ENCODE results near the gene CDKN2C. TPM values are rescaled to one million over a fixed set of nuclear protein-coding genes. Genes with fewer than 3 reads are reported as not detected.

The CDKN2C gene
- total and polyA plus RNA-seq, 2 donors (not counting 1 experiment from before 2014, with no cell fraction given) = 24.4 to 31.5 TPM

DNA sequence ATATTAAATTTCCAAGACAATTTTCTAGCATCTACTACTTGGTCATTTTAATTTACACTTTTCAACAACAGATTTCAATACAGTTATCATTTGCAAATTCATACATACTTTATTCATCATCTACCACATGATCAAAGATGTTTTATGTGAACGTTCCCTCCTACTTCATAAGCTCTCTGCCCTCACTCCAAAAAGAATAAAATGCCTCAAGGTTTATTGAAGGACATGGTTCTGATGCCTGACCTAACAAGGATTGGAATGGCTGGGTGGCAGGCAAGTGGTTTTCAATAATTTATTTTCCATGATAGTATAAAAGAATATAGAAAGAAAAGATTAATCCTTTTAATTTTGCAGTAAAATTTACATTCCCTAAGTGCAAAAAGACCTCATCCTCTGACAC, 5.4 kb downstream of the CDKN2C start:
- Histone ChIP-seq H3K36me3 (ENCODE audit: control insufficient read depth, insufficient read depth, low read length) (no peaks in the 10 kb centered on the region), H3K9me3 (ENCODE audit: control insufficient read depth, insufficient read depth, low read depth, low read length) (no peaks in the 10 kb centered on the region), H3K9ac (ENCODE audit: insufficient read depth, low read length) (no peak overlapping the region), H4K20me1 (ENCODE audit: control insufficient read depth, extremely low read depth, insufficient read depth, low read length) (no peaks in the 10 kb centered on the region), H2AFZ (ENCODE audit: low read length) (no peak overlapping the region), H3K79me2 (ENCODE audit: control insufficient read depth, insufficient read depth, low read length) (peaks cover 67% of the 10 kb centered on the region), H3K27me3 (ENCODE audit: control insufficient read depth, insufficient read depth, low read length) (no peaks in the 10 kb centered on the region), H3K4me3 (replicated peaks in 1 of 4; ENCODE audit: control extremely low read depth in 1 of 4, insufficient read depth in 1 of 4, low read depth in 3 of 4, low read length in 4 of 4) (no peak overlapping the region), H3K4me1 (ENCODE audit: control insufficient read depth, extremely low read depth, insufficient read depth, low read length) (no peaks in the 10 kb centered on the region), H3K27ac (ENCODE audit: insufficient read depth, low read length) (no peak overlapping the region), H3K4me2 (ENCODE audit: extremely low read depth, insufficient read depth, low read length) (no peak overlapping the region)
- TF ChIP-seq, protein P1, sequence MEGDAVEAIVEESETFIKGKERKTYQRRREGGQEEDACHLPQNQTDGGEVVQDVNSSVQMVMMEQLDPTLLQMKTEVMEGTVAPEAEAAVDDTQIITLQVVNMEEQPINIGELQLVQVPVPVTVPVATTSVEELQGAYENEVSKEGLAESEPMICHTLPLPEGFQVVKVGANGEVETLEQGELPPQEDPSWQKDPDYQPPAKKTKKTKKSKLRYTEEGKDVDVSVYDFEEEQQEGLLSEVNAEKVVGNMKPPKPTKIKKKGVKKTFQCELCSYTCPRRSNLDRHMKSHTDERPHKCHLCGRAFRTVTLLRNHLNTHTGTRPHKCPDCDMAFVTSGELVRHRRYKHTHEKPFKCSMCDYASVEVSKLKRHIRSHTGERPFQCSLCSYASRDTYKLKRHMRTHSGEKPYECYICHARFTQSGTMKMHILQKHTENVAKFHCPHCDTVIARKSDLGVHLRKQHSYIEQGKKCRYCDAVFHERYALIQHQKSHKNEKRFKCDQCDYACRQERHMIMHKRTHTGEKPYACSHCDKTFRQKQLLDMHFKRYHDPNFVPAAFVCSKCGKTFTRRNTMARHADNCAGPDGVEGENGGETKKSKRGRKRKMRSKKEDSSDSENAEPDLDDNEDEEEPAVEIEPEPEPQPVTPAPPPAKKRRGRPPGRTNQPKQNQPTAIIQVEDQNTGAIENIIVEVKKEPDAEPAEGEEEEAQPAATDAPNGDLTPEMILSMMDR (conservative IDR thresholded peaks at IDR 0.05 in 1 of 2, IDR thresholded peaks at IDR 0.05 in 1 of 2; ENCODE audit: low read depth in 1 of 2, low read length in 2 of 2) = no peak
- TF ChIP-seq EZH2 (IDR thresholded peaks at IDR 0.05; ENCODE audit: low read length, missing control alignments) = no peak
- DNase-seq (ENCODE audit: low read depth in 2 of 2) = no peak

DNA sequence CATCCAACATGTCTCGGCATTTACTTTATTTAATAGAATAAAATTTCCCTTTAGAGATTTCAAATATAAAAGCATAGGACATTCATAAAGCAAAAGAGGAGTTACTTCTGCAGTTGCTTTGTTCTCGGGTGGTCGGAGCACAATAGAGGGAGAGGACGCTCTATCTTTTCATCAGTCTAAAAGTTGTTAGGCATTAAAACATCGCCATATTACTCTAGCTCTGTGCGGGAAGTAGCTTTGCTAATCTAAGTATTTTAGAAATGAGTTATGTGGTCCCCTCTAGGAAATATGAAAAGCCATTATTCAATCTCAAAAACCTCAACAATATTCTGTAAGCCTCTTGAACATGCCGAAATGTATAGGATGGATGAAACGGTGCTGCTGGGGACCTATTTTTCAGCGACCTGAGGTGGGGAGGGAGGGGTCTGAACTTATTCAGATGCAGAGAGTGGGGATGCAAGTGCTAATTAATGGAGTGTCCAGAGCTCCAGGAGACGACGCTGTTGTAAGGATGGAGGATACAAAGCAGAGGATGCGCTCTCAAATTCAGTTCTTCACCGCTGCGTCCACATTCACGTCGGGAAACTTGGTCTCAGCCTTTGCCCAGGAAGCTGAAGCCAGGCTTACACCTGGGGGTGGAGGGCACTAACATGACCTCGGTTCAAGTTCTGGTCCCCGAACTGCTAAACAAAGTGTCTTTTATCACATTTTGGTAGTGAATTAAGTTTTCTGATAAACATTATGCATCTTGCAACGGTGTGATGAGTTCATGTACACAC, 6.3 kb downstream of the CDKN2C start:
- no peak overlapping the region for H3K9ac ChIP-seq (ENCODE audit: insufficient read depth, low read length)
- TF ChIP-seq, protein P1 (conservative IDR thresholded peaks at IDR 0.05 in 1 of 2, IDR thresholded peaks at IDR 0.05 in 1 of 2; ENCODE audit: low read depth in 1 of 2, low read length in 2 of 2) = no peak
- no peak for TF ChIP-seq EZH2 (IDR thresholded peaks at IDR 0.05; ENCODE audit: low read length, missing control alignments)
- H3K4me3 ChIP-seq (replicated peaks in 1 of 4; ENCODE audit: control extremely low read depth in 1 of 4, insufficient read depth in 1 of 4, low read depth in 3 of 4, low read length in 4 of 4) = peak overlapping the region; percentile 58 to 75 (median 68)
- no peaks in the 10 kb centered on the region for H4K20me1 ChIP-seq (ENCODE audit: control insufficient read depth, extremely low read depth, insufficient read depth, low read length)
- no peaks in the 10 kb centered on the region for H3K9me3 ChIP-seq (ENCODE audit: control insufficient read depth, insufficient read depth, low read depth, low read length)
- peaks cover 63% of the 10 kb centered on the region for H3K79me2 ChIP-seq (ENCODE audit: control insufficient read depth, insufficient read depth, low read length)
- no peaks in the 10 kb centered on the region for H3K27me3 ChIP-seq (ENCODE audit: control insufficient read depth, insufficient read depth, low read length)
- no peaks in the 10 kb centered on the region for H3K4me1 ChIP-seq (ENCODE audit: control insufficient read depth, extremely low read depth, insufficient read depth, low read length)
- peak in 1 of 2 donors; percentile 7 for DNase-seq (ENCODE audit: low read depth in 2 of 2)
- H3K36me3 ChIP-seq (ENCODE audit: control insufficient read depth, insufficient read depth, low read length) = no peaks in the 10 kb centered on the region
- H3K27ac ChIP-seq (ENCODE audit: insufficient read depth, low read length) = peak overlapping the region; percentile 95
- H2AFZ ChIP-seq (ENCODE audit: low read length) = peak overlapping the region; percentile 65
- H3K4me2 ChIP-seq (ENCODE audit: extremely low read depth, insufficient read depth, low read length) = peak overlapping the region; percentile 76

DNA sequence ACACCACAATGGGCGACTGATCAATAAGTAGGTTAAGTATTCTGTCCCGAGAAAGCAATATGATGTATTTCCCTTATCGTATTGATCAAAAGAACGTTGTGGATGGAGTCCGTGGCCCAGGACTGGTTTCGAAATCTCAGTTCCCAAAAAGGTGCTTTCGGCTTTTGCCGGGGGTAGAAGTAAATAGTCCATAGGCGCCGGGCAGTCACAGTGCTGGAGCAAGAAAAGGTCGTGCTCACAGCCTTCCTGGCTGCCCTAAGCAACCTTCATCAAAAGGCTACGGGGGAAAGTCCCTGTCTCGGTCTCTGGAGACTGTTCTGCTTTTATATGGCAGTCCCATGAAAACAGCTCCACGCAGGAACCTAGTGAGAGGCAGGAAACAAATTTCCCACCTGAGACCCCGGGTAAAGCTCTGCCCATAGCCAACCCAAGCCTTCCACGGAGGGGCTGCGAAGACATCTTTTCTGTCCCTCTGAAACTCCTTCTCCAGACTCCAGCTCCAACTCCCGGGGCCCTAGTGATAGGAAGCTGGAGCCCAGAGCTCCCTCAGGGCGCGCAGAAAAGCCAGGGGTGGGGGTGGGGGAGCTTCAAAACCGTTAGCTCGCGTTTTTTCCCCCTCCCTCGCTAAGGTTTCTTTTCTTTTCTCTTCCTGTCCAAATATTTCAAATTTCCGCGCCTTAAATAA, 7.0 kb downstream of the CDKN2C start:
- Histone ChIP-seq H3K9me3 (ENCODE audit: control insufficient read depth, insufficient read depth, low read depth, low read length) (no peaks in the 10 kb centered on the region), H3K27ac (ENCODE audit: insufficient read depth, low read length) (peak overlapping the region; percentile 95), H3K36me3 (ENCODE audit: control insufficient read depth, insufficient read depth, low read length) (no peaks in the 10 kb centered on the region), H4K20me1 (ENCODE audit: control insufficient read depth, extremely low read depth, insufficient read depth, low read length) (no peaks in the 10 kb centered on the region), H3K4me2 (ENCODE audit: extremely low read depth, insufficient read depth, low read length) (peak overlapping the region; percentile 76), H3K27me3 (ENCODE audit: control insufficient read depth, insufficient read depth, low read length) (no peaks in the 10 kb centered on the region), H3K4me3 (replicated peaks in 1 of 4; ENCODE audit: control extremely low read depth in 1 of 4, insufficient read depth in 1 of 4, low read depth in 3 of 4, low read length in 4 of 4) (peak overlapping the region; percentile 58 to 75 (median 68)), H3K4me1 (ENCODE audit: control insufficient read depth, extremely low read depth, insufficient read depth, low read length) (no peaks in the 10 kb centered on the region), H3K9ac (ENCODE audit: insufficient read depth, low read length) (peak overlapping the region; percentile 92), H3K79me2 (ENCODE audit: control insufficient read depth, insufficient read depth, low read length) (peaks cover 56% of the 10 kb centered on the region), H2AFZ (ENCODE audit: low read length) (peak overlapping the region; percentile 65)
- TF ChIP-seq EZH2 (IDR thresholded peaks at IDR 0.05; ENCODE audit: low read length, missing control alignments) = no peak
- TF ChIP-seq, protein P1 (conservative IDR thresholded peaks at IDR 0.05 in 1 of 2, IDR thresholded peaks at IDR 0.05 in 1 of 2; ENCODE audit: low read depth in 1 of 2, low read length in 2 of 2) = no peak
- DNase-seq (ENCODE audit: low read depth in 2 of 2) = peak; percentile 51 to 52
